GM12872 (cell line): ENCODE data around the gene RGPD8.

Source experiments
- TF ChIP-seq, protein P1 (sequence below): IDR thresholded peaks from 3 replicates; pipeline ENCODE4 v1.5.1; 2011; ENCODE audit warnings: low read depth, mild to moderate bottlenecking, low read length, moderate library complexity; ENCODE audit not compliant: insufficient read depth

The RGPD8 gene

DNA sequence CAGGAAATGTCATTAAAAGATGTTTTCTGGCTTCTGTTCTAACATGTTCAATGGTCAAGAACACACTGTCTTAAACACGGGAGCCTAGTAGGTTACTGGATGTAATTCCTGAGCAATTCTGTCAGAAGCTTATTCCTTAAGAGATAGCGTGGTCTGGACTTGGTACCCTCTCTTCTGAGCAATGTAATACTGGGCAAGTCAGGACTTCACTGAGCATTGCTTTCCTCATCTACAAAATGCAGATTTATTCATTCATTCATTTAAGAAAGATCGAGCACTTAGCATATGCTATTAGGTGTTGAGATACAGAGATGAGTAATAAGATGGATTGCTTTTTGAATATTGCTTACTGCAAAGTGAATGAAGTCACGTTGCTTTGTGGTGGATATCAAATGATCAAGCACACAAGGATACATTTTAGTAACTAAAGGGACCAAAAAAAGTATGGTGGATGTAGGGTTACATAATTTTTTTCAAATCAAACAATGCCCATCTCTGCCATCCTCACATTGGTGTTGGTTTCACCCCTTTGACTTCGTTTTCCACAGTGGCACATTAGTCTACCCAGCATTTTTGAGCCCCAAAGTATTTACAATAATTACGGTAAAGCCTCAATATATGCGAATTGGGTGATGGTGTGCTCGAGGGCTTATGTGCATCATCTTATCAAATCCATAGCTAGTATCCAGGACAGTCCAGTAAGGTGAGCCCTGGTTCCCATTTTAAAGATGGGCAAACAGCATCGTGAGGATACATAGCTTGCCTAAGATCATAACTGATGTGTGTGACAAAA, 92.8 kb downstream of the RGPD8 start:
- TF ChIP-seq, protein P1, sequence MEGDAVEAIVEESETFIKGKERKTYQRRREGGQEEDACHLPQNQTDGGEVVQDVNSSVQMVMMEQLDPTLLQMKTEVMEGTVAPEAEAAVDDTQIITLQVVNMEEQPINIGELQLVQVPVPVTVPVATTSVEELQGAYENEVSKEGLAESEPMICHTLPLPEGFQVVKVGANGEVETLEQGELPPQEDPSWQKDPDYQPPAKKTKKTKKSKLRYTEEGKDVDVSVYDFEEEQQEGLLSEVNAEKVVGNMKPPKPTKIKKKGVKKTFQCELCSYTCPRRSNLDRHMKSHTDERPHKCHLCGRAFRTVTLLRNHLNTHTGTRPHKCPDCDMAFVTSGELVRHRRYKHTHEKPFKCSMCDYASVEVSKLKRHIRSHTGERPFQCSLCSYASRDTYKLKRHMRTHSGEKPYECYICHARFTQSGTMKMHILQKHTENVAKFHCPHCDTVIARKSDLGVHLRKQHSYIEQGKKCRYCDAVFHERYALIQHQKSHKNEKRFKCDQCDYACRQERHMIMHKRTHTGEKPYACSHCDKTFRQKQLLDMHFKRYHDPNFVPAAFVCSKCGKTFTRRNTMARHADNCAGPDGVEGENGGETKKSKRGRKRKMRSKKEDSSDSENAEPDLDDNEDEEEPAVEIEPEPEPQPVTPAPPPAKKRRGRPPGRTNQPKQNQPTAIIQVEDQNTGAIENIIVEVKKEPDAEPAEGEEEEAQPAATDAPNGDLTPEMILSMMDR, result no peak

DNA sequence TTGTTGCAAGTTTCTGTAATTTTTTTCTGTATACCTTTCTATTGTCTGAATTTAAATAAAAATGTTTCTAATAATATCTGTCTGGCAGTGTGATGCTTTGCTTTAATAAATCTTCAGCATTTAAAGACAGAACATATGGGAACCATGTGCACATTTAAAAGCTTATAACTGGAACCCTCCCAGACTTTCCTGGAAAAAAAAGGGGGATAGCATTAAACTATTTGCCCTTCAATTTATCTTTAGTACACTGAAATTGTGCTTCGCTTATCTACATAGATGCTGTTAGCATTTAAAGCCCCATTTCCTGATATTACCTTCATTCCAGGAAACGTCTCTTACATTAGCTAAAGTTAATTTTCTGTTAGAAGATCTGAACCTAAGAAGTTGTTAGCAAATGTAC, 93.5 kb downstream of the RGPD8 start:
- TF ChIP-seq, protein P1, result no peak

DNA sequence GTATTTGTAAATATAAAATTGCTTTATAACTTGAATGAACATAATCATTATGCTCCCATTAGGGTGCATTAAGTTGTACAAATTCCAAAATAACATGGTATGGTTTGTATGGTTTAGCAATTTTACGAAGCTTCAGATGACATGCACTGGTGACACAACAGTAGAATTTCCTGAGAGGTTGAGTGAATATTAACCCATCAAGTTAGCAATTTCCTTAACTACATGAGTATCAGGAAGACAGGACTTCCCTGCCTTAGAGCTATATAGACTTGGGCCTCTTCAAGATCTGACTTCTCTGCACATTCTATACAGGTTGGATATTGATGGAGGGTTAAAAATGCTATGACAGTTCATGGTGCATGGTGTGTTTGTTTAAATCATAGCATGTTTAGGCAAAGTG, 97.8 kb downstream of the RGPD8 start:
- TF ChIP-seq, protein P1, result no peak

DNA sequence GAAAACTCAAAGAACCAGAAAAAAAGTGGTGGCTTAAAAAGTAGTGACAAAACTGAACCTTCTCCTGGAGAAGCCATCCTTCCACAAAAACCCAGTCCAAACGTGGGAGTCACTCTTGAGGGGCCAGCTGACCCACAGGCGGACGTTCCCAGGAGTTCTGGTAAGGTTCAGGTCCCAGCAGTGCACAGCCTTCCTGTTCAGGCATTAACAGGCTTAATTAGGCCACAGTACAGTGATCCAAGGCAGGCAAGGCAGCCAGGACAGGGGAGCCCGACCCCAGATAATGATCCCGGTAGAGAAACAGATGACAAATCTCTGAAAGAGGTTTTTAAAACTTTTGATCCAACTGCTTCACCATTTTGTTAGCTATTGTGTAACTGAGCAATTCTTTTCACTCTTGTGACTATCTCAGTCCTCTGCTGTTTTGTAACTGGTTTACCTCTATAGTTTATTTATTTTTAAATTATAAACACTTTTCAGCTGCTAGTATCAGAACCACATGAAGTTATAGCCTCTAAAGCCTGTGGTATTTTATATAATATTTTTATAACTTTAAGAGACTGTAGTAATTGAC, 101.2 kb downstream of the RGPD8 start:
- TF ChIP-seq, protein P1, result no peak

DNA sequence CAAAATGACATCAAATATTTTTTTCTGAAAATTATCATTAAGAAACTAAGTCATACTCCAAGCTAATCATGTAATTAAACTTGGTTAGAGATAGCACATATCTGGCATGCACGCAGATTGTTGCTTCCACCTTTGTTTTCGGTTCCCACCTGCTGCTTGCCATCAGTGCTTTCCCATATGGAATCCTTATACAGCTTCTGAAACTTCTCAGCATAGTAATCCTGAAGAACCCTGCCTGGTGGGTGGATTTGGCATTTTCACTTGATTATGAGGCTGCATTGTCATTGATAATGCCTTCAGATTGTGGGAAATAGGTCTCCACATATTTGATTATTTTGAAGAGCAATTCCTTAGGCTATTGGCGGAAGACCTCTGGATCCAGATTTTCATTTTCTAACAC, 110.5 kb downstream of the RGPD8 start:
- TF ChIP-seq, protein P1, result no peak

DNA sequence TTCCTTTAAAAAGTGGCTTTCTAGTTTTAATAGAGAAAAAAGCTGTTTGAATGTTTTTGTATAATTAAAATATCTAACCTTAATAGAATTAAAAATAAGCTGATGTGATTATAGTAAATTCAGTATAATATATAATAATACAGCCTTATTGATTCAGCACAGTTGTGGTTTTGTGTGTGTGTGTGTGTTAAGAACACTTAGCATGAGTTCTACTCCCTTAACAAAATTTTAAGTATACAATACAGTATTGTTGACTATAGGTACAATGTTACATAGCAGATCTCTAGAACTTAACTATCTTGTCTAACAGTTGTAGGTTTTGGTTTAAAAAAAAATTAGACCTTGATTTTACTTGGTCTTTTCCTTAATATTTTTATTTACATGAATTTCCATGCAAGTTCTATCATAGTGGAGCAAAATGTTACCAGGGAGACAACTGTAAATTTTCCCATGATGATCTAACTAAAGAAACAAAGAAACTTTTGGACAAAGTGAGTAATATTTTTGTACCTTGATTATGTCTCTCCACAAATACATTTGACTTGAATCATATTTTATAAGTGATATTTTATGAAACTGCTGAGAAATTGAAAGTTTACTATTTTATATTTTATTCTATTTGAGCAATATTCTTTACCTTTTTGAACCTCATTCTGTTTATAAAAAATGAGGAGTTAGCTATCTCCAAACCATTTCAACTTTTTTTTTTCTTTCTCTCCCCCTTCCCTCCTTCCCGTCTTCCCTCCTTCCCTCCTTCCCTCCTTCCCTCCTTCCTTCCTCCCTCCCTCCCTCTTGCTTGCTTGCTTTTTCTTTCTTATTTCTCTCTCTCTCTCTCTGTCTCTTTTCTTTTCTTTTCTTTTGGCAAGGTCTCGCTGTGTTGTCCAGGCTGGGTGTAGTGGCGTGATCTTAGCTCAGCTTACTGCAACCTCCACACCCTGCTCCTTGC, 111.8 kb downstream of the RGPD8 start:
- TF ChIP-seq, protein P1, result no peak
